Tibial nerve (tissue), 3 donors: ENCODE results near the gene KCNJ6.

ENCODE experiments used
- CTCF ChIP-seq, 5 experiments: fragments of 200-600 bp in 3 of 5; fragments of 450-650 bp in 2 of 5; sonication (generic) in 3 of 5; IDR thresholded peaks; one replicate each; pipeline ENCODE4 v1.5.1; 2016 to 2019; ENCODE audit warnings: antibody characterized with exemption in 5 of 5, mild to moderate bottlenecking in 3 of 5, moderate library complexity in 2 of 5
- POLR2A ChIP-seq, 2 donors: fragments of 450-650 bp; IDR thresholded peaks; one replicate each; pipeline ENCODE4 v1.6.1; 2017; ENCODE audit warnings: antibody characterized with exemption in 2 of 2, mild to moderate bottlenecking in 2 of 2, moderate library complexity in 2 of 2

GRCh38 chr21:37699024-37699775, 217.1 kb downstream of the KCNJ6 start:
- TF ChIP-seq POLR2A (IDR thresholded peaks at IDR 0.05), result no peak
- TF ChIP-seq CTCF (IDR thresholded peaks at IDR 0.05), result no peak
